GM12878 (cell line): ENCODE data around the gene EFCAB11. TPM values are rescaled to one million over a fixed set of nuclear protein-coding genes. Genes with fewer than 3 reads are reported as not detected.

ENCODE experiments used
- ATAC-seq: fragments of 200-7000 bp; cut with Tn5 transposase; 3 replicates; pipeline ENCODE4 v1.9.1; 2020; ENCODE audit warnings: mild to moderate bottlenecking, moderate library complexity
- BruUV-seq: library from RNA; stranded (reverse); fragments of 400-500 nt; replicated peaks from 2 replicates; lab custom pipeline; 2021; lab: Mats Ljungman, UMichigan
- CTCF ChIA-PET: fragments of 300-600 bp; sonication (Branson Sonifier 250); formaldehyde crosslinking; extraction: SDS; loops from one replicate; lab custom pipeline; 2021; ENCODE audit warnings: inconsistent platforms; lab: Yijun Ruan, JAX
- POLR2A ChIA-PET: fragments of 350-600 bp; formaldehyde crosslinking; extraction: SDS; loops from one replicate; lab custom pipeline; 2021; ENCODE audit warnings: inconsistent platforms; lab: Charles Lee
- RAD21 ChIA-PET: fragments of 300-600 bp; sonication (Branson Sonifier 250); formaldehyde crosslinking; loops from one replicate; lab custom pipeline; 2023; ENCODE audit warnings: antibody characterized with exemption; ENCODE audit not compliant: unreplicated experiment; lab: Charles Lee
- SMC1A ChIA-PET: fragments of 300-600 bp; sonication (Branson Sonifier 250); formaldehyde crosslinking; loops from one replicate; lab custom pipeline; 2023; ENCODE audit not compliant: unreplicated experiment, uncharacterized antibody; lab: Charles Lee
- DNase-seq: peaks from one replicate; pipeline ENCODE4 v3.0.0-alpha.2; 2011; ENCODE audit warnings: low read depth, low spot score
- FAIRE-seq: peaks from 3 replicates; lab custom pipeline; 2011; peaks lifted over from hg19 to GRCh38; lab: Jason Lieb, UNC
- H2AFZ ChIP-seq: 2 replicates; pipeline ENCODE4 v1.6.0; 2011; ENCODE audit warnings: low read depth, low read length, control low read depth; ENCODE audit not compliant: control insufficient read depth
- H3K27ac ChIP-seq: 2 replicates; pipeline ENCODE4 v1.5.1; 2011; ENCODE audit warnings: control low read depth; ENCODE audit not compliant: control insufficient read depth, insufficient read depth
- H3K27me3 ChIP-seq, 2 experiments: replicated peaks in 1 of 2; 2 replicates each; pipeline versions ENCODE4 v1.6.0 to v1.6.1; 2011; ENCODE audit warnings: low read length in 1 of 2; ENCODE audit not compliant: control insufficient read depth in 2 of 2, insufficient read depth in 2 of 2
- H3K36me3 ChIP-seq, 2 experiments: 2 replicates each; pipeline ENCODE4 v1.5.1; 2011; ENCODE audit warnings: low read length in 1 of 2; ENCODE audit not compliant: control insufficient read depth in 2 of 2, insufficient read depth in 2 of 2
- H3K4me1 ChIP-seq: 2 replicates; pipeline ENCODE4 v1.6.1; 2011; ENCODE audit warnings: mild to moderate bottlenecking, low read length, moderate library complexity, mixed read lengths; ENCODE audit not compliant: control insufficient read depth, insufficient read depth
- H3K4me2 ChIP-seq: 2 replicates; pipeline ENCODE4 v1.6.0; 2011; ENCODE audit warnings: control low read depth; ENCODE audit not compliant: control insufficient read depth, insufficient read depth
- H3K4me3 ChIP-seq: fragments of 200-600 bp; sonication (generic); 2 replicates; pipeline ENCODE4 v1.5.1; 2016
- H3K79me2 ChIP-seq: 2 replicates; pipeline ENCODE4 v1.6.0; 2011; ENCODE audit warnings: low read length; ENCODE audit not compliant: control insufficient read depth, insufficient read depth
- H3K9ac ChIP-seq: 2 replicates; pipeline ENCODE4 v1.8.0; 2011; ENCODE audit warnings: low read length, control low read depth, mixed read lengths; ENCODE audit not compliant: control insufficient read depth, insufficient read depth
- H3K9me3 ChIP-seq: replicated peaks from 3 replicates; pipeline ENCODE4 v1.5.1; 2011; ENCODE audit warnings: mild to moderate bottlenecking, low read length; ENCODE audit not compliant: control insufficient read depth, insufficient read depth
- H4K20me1 ChIP-seq: 2 replicates; pipeline ENCODE4 v1.6.0; 2011; ENCODE audit not compliant: control insufficient read depth, insufficient read depth
- ASH2L ChIP-seq: fragments of 300-600, 200-600 bp; sonication (generic); IDR thresholded peaks from 2 replicates; pipeline ENCODE4 v1.6.1; 2017; ENCODE audit warnings: low read depth, mild to moderate bottlenecking, borderline replicate concordance
- CBX5 ChIP-seq: sonication (generic); IDR thresholded peaks from 2 replicates; pipeline ENCODE4 v1.6.1; 2016; ENCODE audit warnings: low read depth, moderate library complexity, mild to moderate bottlenecking, inconsistent platforms
- IKZF1 ChIP-seq: fragments of 450-650 bp; conservative IDR thresholded peaks from 2 replicates; pipeline ENCODE4 v1.6.1; 2017; ENCODE audit warnings: antibody characterized with exemption, mild to moderate bottlenecking
- JUND ChIP-seq: IDR thresholded peaks from 2 replicates; pipeline ENCODE4 v1.6.1; 2012; ENCODE audit warnings: low read depth, mild to moderate bottlenecking, low read length, improper control_type of control experiment, moderate library complexity
- MXI1 ChIP-seq: fragments of 150-350 bp; IDR thresholded peaks from 2 replicates; pipeline ENCODE4 v1.6.1; 2011; ENCODE audit warnings: low read depth, mild to moderate bottlenecking, inconsistent platforms, low read length, improper control_type of control experiment
- POLR2A ChIP-seq: IDR thresholded peaks from 2 replicates; pipeline ENCODE4 v1.6.1; 2011; ENCODE audit warnings: low read depth, mild to moderate bottlenecking, low read length
- PRDM15 ChIP-seq: fragments of 450-650 bp; formaldehyde crosslinking; IDR thresholded peaks from 2 replicates; pipeline ENCODE4 v1.4.0; 2020; ENCODE audit warnings: mild to moderate bottlenecking, moderate library complexity
- TCF12 ChIP-seq: IDR thresholded peaks from 2 replicates; pipeline ENCODE4 v1.6.1; 2011; ENCODE audit warnings: low read depth, mild to moderate bottlenecking, low read length
- ZNF622 ChIP-seq: fragments of 450-650 bp; IDR thresholded peaks from 2 replicates; pipeline ENCODE4 v1.6.1; 2017; ENCODE audit warnings: mild to moderate bottlenecking, inconsistent platforms
- ZSCAN29 ChIP-seq: fragments of 450-650 bp; IDR thresholded peaks from 2 replicates; pipeline ENCODE4 v1.6.1; 2017; ENCODE audit warnings: mild to moderate bottlenecking, moderate library complexity
- WGBS: methylation state at CpG from one replicate; pipeline ENCODE4 v1.1.6; 2016; ENCODE audit warnings: low lambda C conversion rate; ENCODE audit not compliant: insufficient replicate concordance, insufficient coverage; ENCODE audit errors: missing lambda C conversion rate; 5-methylcytosine and 5-hydroxymethylcytosine counted together
- in situ Hi-C: fragments of 300-500 bp; cut with MboI; formaldehyde crosslinking; loops from 9 replicates; pipeline ENCODE4 v1.14.3; 2018; ENCODE audit warnings: mixed read lengths
- intact Hi-C: fragments of 100-400 bp; cut with micrococcal nuclease; formaldehyde crosslinking; loops from one replicate; pipeline ENCODE4 v1.14.2; 2022; ENCODE audit not compliant: unreplicated experiment
- polyA plus RNA-seq, 11 experiments: library from polyadenylated mRNA; depleted of rRNA in 4 of 11; unstranded in 6 of 11; stranded (reverse) in 5 of 11; fragments of >200 nt; fragmentation: Nextera tagmentation in 4 of 11; fragmentation: Illumina TruSeq in 1 of 11; extraction: Ambion mirVana in 4 of 11; extraction: Trizol in 1 of 11; gene quantifications; 1 replicate in 1 of 11; 2 replicates in 10 of 11; pipeline versions ENCODE4 v1.2.1 to v1.2.3, GENCODE V29; 2011 to 2016; ENCODE audit warnings: inconsistent platforms in 2 of 11, missing spikeins in 2 of 11, low read depth in 1 of 11
- total RNA-seq, 4 experiments: library from RNA; depleted of rRNA in 3 of 4; stranded (reverse); fragments of >200 nt in 3 of 4; fragmentation: Illumina TruSeq in 1 of 4; extraction: Trizol in 1 of 4; gene quantifications; 2 replicates each; pipeline versions ENCODE4 v1.2.1 to v1.2.3, GENCODE V29; 2013 to 2021
- TF ChIP-seq, protein P1 (sequence below): IDR thresholded peaks from 2 replicates; pipeline ENCODE4 v1.6.1; 2012; ENCODE audit warnings: low read length, inconsistent platforms
- TF ChIP-seq, protein P2 (sequence below): fragments of 450-650 bp; IDR thresholded peaks from 2 replicates; pipeline ENCODE4 v1.6.1; 2016; ENCODE audit warnings: mild to moderate bottlenecking
- TF ChIP-seq, protein P3 (sequence below): IDR thresholded peaks from 2 replicates; pipeline ENCODE4 v1.6.1; 2011; ENCODE audit warnings: borderline replicate concordance, low read depth, mild to moderate bottlenecking, moderate library complexity, low read length; ENCODE audit not compliant: insufficient read depth, poor library complexity, severe bottlenecking

The EFCAB11 gene
- total and polyA plus RNA-seq, 10 of the 15 experiments (the other 5 are each of a cell fraction or from before 2014, with no cell fraction given): 8.6 to 37.4 (median 18.0) TPM

DNA sequence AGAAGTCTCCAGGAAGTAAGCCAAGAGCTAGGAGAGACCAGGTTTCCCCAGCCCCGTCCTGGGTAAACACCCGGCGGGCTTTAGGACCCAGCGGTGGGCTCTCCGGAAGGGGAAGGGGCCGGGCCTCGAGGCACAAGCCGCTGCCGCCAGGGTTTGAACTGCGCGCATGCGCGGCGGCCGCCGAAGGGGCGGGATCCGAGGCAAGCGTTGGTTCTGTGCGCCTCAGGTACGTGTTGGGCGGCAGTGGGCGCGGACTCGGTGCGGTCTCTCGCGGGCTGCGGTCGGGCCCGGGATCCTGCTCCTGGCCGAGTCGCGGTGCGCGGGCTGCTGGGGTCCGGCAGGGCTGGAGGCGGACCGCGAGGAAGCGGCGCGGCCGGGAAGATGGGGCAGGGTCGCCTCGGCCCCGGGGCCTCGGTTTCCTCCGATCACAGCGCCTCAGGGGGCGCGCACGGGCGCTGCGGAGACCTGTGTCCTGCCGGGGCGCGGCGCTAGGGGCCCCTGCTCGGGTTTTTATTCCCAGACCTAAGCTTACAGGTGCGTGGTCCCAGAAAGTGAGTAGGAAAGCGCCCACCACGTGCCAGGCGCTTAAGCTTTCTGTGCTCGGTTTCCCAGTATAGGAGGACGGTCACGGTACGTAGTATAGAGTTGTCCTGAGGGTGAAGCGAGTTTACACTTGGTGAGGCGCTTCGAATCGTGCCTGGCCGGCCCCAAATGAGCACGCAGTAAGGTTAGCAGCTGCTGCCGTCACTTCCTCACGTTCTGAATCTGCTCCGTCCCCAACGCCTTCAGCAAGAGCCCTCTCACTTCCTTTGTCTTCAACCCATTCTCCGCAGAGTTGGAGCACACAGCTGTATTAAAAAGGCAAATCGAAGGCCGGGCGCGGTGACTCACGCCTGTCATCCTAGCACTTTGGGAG, 1.5 kb upstream of the EFCAB11 start, which contains the start of gene TDP1:
Gene TDP1, plus strand, starts transcription at position 183 of the 916 bp plus-strand sequence. CDS start 7,188 bp downstream, outside the sequence.
- Histone ChIP-seq H3K79me2 (peaks cover 30% of the 10 kb centered on the region), H4K20me1 (no peaks in the 10 kb centered on the region), H3K4me2 (peak within 1 kb of the TSS; percentile 100), H3K9ac (peak within 1 kb of the TSS; percentile 93), H3K27ac (peak within 1 kb of the TSS; percentile 94), H3K9me3 (peaks cover 7% of the 10 kb centered on the region; the same call in 1 of the 3 replicates), H3K4me3 (peak within 1 kb of the TSS; percentile 65), H3K36me3 (peaks cover 0 to 6% of the 10 kb centered on the region in 2 experiments; a peak in 1 of 4 replicates), H2AFZ (peak within 1 kb of the TSS; percentile 98), H3K27me3 (no peaks in the 10 kb centered on the region), H3K4me1 (peaks cover 9% of the 10 kb centered on the region)
- peak; percentile 78 for DNase-seq
- ChIA-PET RAD21 (no interaction called here), SMC1A (interaction anchor here (0.6 to 1.6 kb wide), 4 partner anchors 14 to 102 kb away, joined by 3 to 4 read pairs (median 3); no protein-coding TSS in a partner anchor), CTCF (interaction anchor here (0.7 to 7.9 kb wide), 6 partner anchors 10 to 279 kb away, joined by 3 to 65 read pairs (median 4); no protein-coding TSS in a partner anchor), POLR2A (interaction anchor here (0.7 kb wide), 2 partner anchors 10 to 28 kb away, joined by 3 to 5 read pairs; no protein-coding TSS in a partner anchor)
- intact Hi-C loops: loop anchor here (1.0 to 10.0 kb wide), 3 partner anchors 427 to 1961 kb away; partner anchors contain the start of genes FOXN3 and GALC
- WGBS: under 1% methylated on average over 67 of the region's 84 CpGs
- peak; percentile 99 for FAIRE-seq
- in situ Hi-C loops: no loop called here
- BruUV-seq: no TSS peak
- ATAC-seq: peak; percentile 83
- TF ChIP-seq, protein P1, sequence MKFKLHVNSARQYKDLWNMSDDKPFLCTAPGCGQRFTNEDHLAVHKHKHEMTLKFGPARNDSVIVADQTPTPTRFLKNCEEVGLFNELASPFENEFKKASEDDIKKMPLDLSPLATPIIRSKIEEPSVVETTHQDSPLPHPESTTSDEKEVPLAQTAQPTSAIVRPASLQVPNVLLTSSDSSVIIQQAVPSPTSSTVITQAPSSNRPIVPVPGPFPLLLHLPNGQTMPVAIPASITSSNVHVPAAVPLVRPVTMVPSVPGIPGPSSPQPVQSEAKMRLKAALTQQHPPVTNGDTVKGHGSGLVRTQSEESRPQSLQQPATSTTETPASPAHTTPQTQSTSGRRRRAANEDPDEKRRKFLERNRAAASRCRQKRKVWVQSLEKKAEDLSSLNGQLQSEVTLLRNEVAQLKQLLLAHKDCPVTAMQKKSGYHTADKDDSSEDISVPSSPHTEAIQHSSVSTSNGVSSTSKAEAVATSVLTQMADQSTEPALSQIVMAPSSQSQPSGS: no peak
- TF ChIP-seq ZSCAN29: no peak
- TF ChIP-seq, protein P2, sequence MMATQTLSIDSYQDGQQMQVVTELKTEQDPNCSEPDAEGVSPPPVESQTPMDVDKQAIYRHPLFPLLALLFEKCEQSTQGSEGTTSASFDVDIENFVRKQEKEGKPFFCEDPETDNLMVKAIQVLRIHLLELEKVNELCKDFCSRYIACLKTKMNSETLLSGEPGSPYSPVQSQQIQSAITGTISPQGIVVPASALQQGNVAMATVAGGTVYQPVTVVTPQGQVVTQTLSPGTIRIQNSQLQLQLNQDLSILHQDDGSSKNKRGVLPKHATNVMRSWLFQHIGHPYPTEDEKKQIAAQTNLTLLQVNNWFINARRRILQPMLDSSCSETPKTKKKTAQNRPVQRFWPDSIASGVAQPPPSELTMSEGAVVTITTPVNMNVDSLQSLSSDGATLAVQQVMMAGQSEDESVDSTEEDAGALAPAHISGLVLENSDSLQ: no peak; the same call in 1 of the 2 replicates
- TF ChIP-seq TCF12: peak; percentile 36; the same call in 1 of the 2 replicates
- TF ChIP-seq JUND: no peak
- TF ChIP-seq IKZF1: peak; percentile 78
- peak; percentile 86 for TF ChIP-seq MXI1
- no peak for TF ChIP-seq PRDM15 (CRISPR knock-in tag)
- TF ChIP-seq, protein P3, sequence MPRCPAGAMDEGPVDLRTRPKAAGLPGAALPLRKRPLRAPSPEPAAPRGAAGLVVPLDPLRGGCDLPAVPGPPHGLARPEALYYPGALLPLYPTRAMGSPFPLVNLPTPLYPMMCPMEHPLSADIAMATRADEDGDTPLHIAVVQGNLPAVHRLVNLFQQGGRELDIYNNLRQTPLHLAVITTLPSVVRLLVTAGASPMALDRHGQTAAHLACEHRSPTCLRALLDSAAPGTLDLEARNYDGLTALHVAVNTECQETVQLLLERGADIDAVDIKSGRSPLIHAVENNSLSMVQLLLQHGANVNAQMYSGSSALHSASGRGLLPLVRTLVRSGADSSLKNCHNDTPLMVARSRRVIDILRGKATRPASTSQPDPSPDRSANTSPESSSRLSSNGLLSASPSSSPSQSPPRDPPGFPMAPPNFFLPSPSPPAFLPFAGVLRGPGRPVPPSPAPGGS: no peak
- TF ChIP-seq POLR2A: peak; percentile 95
- no peak for TF ChIP-seq ZNF622
- peak; percentile 63; the same call in 1 of the 2 replicates for TF ChIP-seq CBX5
- TF ChIP-seq ASH2L: 0 out of 2 replicates have a peak, but pooled peaks have one; percentile 34
